ENCODE data around the gene CDC42BPB. TPM values are rescaled to one million over a fixed set of nuclear protein-coding genes. Genes with fewer than 3 reads are reported as not detected.

CDC42BPB gene
- total and polyA plus RNA-seq, 2 donors (not counting 1 experiment from before 2014, with no cell fraction given): 44.8 to 98.3 TPM

GRCh38 chr14:103021684-103022001, 35.7 kb downstream of the CDC42BPB start:
- H3K79me2 ChIP-seq (ENCODE audit: control insufficient read depth, insufficient read depth, low read length): peaks cover 67% of the 10 kb centered on the region
- H3K4me1 ChIP-seq (ENCODE audit: control insufficient read depth, extremely low read depth, insufficient read depth, low read length): peaks cover 8% of the 10 kb centered on the region
- TF ChIP-seq EZH2 (IDR thresholded peaks at IDR 0.05; ENCODE audit: low read length, missing control alignments) (no peak), CTCF (conservative IDR thresholded peaks at IDR 0.05 in 1 of 2, IDR thresholded peaks at IDR 0.05 in 1 of 2; ENCODE audit: low read depth in 1 of 2, low read length in 2 of 2) (no peak)
- peak overlapping the region; percentile 55 for H3K27ac ChIP-seq (ENCODE audit: insufficient read depth, low read length)
- H4K20me1 ChIP-seq (ENCODE audit: control insufficient read depth, extremely low read depth, insufficient read depth, low read length): no peaks in the 10 kb centered on the region
- no peak overlapping the region for H3K4me3 ChIP-seq (replicated peaks in 1 of 4; ENCODE audit: control extremely low read depth in 1 of 4, insufficient read depth in 1 of 4, low read depth in 3 of 4, low read length in 4 of 4)
- H3K4me2 ChIP-seq (ENCODE audit: extremely low read depth, insufficient read depth, low read length): peak overlapping the region; percentile 47
- no peak overlapping the region for H3K9ac ChIP-seq (ENCODE audit: insufficient read depth, low read length)
- no peaks in the 10 kb centered on the region for H3K36me3 ChIP-seq (ENCODE audit: control insufficient read depth, insufficient read depth, low read length)
- no peaks in the 10 kb centered on the region for H3K27me3 ChIP-seq (ENCODE audit: control insufficient read depth, insufficient read depth, low read length)
- no peak for DNase-seq (ENCODE audit: low read depth in 2 of 2)
- H2AFZ ChIP-seq (ENCODE audit: low read length): no peak overlapping the region
- no peaks in the 10 kb centered on the region for H3K9me3 ChIP-seq (ENCODE audit: control insufficient read depth, insufficient read depth, low read depth, low read length)

- Histone ChIP-seq H3K4me2 (ENCODE audit: extremely low read depth, insufficient read depth, low read length) (no peak overlapping the region), H3K79me2 (ENCODE audit: control insufficient read depth, insufficient read depth, low read length) (peaks cover 66% of the 10 kb centered on the region), H3K9ac (ENCODE audit: insufficient read depth, low read length) (no peak overlapping the region), H3K4me3 (replicated peaks in 1 of 4; ENCODE audit: control extremely low read depth in 1 of 4, insufficient read depth in 1 of 4, low read depth in 3 of 4, low read length in 4 of 4) (no peak overlapping the region), H4K20me1 (ENCODE audit: control insufficient read depth, extremely low read depth, insufficient read depth, low read length) (no peaks in the 10 kb centered on the region), H3K27ac (ENCODE audit: insufficient read depth, low read length) (no peak overlapping the region), H3K4me1 (ENCODE audit: control insufficient read depth, extremely low read depth, insufficient read depth, low read length) (peaks cover 8% of the 10 kb centered on the region), H3K9me3 (ENCODE audit: control insufficient read depth, insufficient read depth, low read depth, low read length) (no peaks in the 10 kb centered on the region), H3K36me3 (ENCODE audit: control insufficient read depth, insufficient read depth, low read length) (peaks cover 1% of the 10 kb centered on the region), H3K27me3 (ENCODE audit: control insufficient read depth, insufficient read depth, low read length) (no peaks in the 10 kb centered on the region), H2AFZ (ENCODE audit: low read length) (no peak overlapping the region)
- no peak for TF ChIP-seq EZH2 (IDR thresholded peaks at IDR 0.05; ENCODE audit: low read length, missing control alignments)
- no peak for TF ChIP-seq CTCF (conservative IDR thresholded peaks at IDR 0.05 in 1 of 2, IDR thresholded peaks at IDR 0.05 in 1 of 2; ENCODE audit: low read depth in 1 of 2, low read length in 2 of 2)
- no peak for DNase-seq (ENCODE audit: low read depth in 2 of 2)
Measured at GRCh38 chr14:103020271-103021170, 36.8 kb downstream of the CDC42BPB start.

GRCh38 chr14:103019826-103020225, 37.5 kb downstream of the CDC42BPB start:
- no peak for TF ChIP-seq EZH2 (IDR thresholded peaks at IDR 0.05; ENCODE audit: low read length, missing control alignments)
- TF ChIP-seq CTCF (conservative IDR thresholded peaks at IDR 0.05 in 1 of 2, IDR thresholded peaks at IDR 0.05 in 1 of 2; ENCODE audit: low read depth in 1 of 2, low read length in 2 of 2): no peak
- H3K4me3 ChIP-seq (replicated peaks in 1 of 4; ENCODE audit: control extremely low read depth in 1 of 4, insufficient read depth in 1 of 4, low read depth in 3 of 4, low read length in 4 of 4): no peak overlapping the region
- no peak overlapping the region for H3K9ac ChIP-seq (ENCODE audit: insufficient read depth, low read length)
- no peak overlapping the region for H3K4me2 ChIP-seq (ENCODE audit: extremely low read depth, insufficient read depth, low read length)
- H3K9me3 ChIP-seq (ENCODE audit: control insufficient read depth, insufficient read depth, low read depth, low read length): no peaks in the 10 kb centered on the region
- peak in 1 of 2 donors; percentile 51 for DNase-seq (ENCODE audit: low read depth in 2 of 2)
- peaks cover 1% of the 10 kb centered on the region for H3K36me3 ChIP-seq (ENCODE audit: control insufficient read depth, insufficient read depth, low read length)
- H4K20me1 ChIP-seq (ENCODE audit: control insufficient read depth, extremely low read depth, insufficient read depth, low read length): no peaks in the 10 kb centered on the region
- H3K27ac ChIP-seq (ENCODE audit: insufficient read depth, low read length): no peak overlapping the region
- peaks cover 61% of the 10 kb centered on the region for H3K79me2 ChIP-seq (ENCODE audit: control insufficient read depth, insufficient read depth, low read length)
- H3K4me1 ChIP-seq (ENCODE audit: control insufficient read depth, extremely low read depth, insufficient read depth, low read length): peaks cover 5% of the 10 kb centered on the region
- H2AFZ ChIP-seq (ENCODE audit: low read length): no peak overlapping the region
- H3K27me3 ChIP-seq (ENCODE audit: control insufficient read depth, insufficient read depth, low read length): no peaks in the 10 kb centered on the region

All from fibroblast of lung (primary cell).